Loucy (cell line): Measurements from ENCODE around the gene CLDN5.

ENCODE experiments used
- H2AFZ ChIP-seq: fragments of 200-600 bp; sonication (generic); 2 replicates; pipeline ENCODE4 v1.6.0; 2016; ENCODE audit warnings: antibody characterized with exemption, mild to moderate bottlenecking, low read length, moderate library complexity
- H3F3A ChIP-seq: fragments of 200-600 bp; 2 replicates; pipeline ENCODE4 v1.6.0; 2016; ENCODE audit warnings: antibody characterized with exemption, low read depth, mild to moderate bottlenecking
- H3K27me3 ChIP-seq: fragments of 200-600 bp; sonication (generic); 2 replicates; pipeline ENCODE4 v1.6.1; 2014; ENCODE audit warnings: low read length, mild to moderate bottlenecking; ENCODE audit not compliant: insufficient read depth, poor library complexity, severe bottlenecking
- H3K36me3 ChIP-seq: fragments of 200-600 bp; sonication (generic); 2 replicates; pipeline ENCODE4 v1.6.1; 2016; ENCODE audit warnings: low read length; ENCODE audit not compliant: insufficient read depth
- H3K4me1 ChIP-seq: fragments of 200-600 bp; sonication (generic); 2 replicates; pipeline ENCODE4 v1.5.1; 2014; ENCODE audit warnings: low read length, mild to moderate bottlenecking; ENCODE audit not compliant: insufficient read depth, poor library complexity, severe bottlenecking
- H3K4me2 ChIP-seq: fragments of 200-600 bp; sonication (generic); 2 replicates; pipeline ENCODE4 v1.6.0; 2014; ENCODE audit warnings: antibody characterized with exemption, low read length, low read depth, mild to moderate bottlenecking; ENCODE audit not compliant: poor library complexity, severe bottlenecking
- H3K4me3 ChIP-seq: fragments of 200-600 bp; sonication (generic); 2 replicates; pipeline ENCODE4 v1.5.1; 2014; ENCODE audit warnings: low read length, mild to moderate bottlenecking, mixed read lengths; ENCODE audit not compliant: poor library complexity, severe bottlenecking
- H3K79me2 ChIP-seq: fragments of 200-600 bp; sonication (generic); 2 replicates; pipeline ENCODE4 v1.6.1; 2014; ENCODE audit warnings: low read length; ENCODE audit not compliant: insufficient read depth
- H3K9ac ChIP-seq: fragments of 200-600 bp; sonication (generic); 2 replicates; pipeline ENCODE4 v1.6.0; 2014; ENCODE audit warnings: mild to moderate bottlenecking, low read depth, low read length, moderate library complexity; ENCODE audit not compliant: poor library complexity, severe bottlenecking
- H3K9me2 ChIP-seq: fragments of 200-600 bp; sonication (generic); replicated peaks from 2 replicates; pipeline ENCODE4 v1.6.1; 2016; ENCODE audit warnings: low read depth, low read length, mixed read lengths
- H3K9me3 ChIP-seq: fragments of 200-600 bp; sonication (generic); 2 replicates; pipeline ENCODE4 v1.6.1; 2014; ENCODE audit warnings: mild to moderate bottlenecking, antibody characterized with exemption, low read length, low read depth; ENCODE audit not compliant: insufficient read depth
- H4K20me1 ChIP-seq: fragments of 200-600 bp; sonication (generic); 2 replicates; pipeline ENCODE4 v1.6.0; 2014; ENCODE audit warnings: antibody characterized with exemption, low read length, mild to moderate bottlenecking; ENCODE audit not compliant: insufficient read depth, poor library complexity, severe bottlenecking
- EZH2phosphoT487 ChIP-seq: fragments of 200-600 bp; IDR thresholded peaks from 2 replicates; pipeline ENCODE4 v1.6.1; 2018; ENCODE audit warnings: antibody characterized with exemption, mild to moderate bottlenecking, moderate library complexity, borderline replicate concordance
- TF ChIP-seq, protein P1 (sequence below): fragments of 200-600 bp; sonication (generic); conservative IDR thresholded peaks from 2 replicates; pipeline ENCODE4 v1.5.1; 2014; ENCODE audit warnings: mild to moderate bottlenecking, antibody characterized with exemption, low read length

The CLDN5 gene

DNA sequence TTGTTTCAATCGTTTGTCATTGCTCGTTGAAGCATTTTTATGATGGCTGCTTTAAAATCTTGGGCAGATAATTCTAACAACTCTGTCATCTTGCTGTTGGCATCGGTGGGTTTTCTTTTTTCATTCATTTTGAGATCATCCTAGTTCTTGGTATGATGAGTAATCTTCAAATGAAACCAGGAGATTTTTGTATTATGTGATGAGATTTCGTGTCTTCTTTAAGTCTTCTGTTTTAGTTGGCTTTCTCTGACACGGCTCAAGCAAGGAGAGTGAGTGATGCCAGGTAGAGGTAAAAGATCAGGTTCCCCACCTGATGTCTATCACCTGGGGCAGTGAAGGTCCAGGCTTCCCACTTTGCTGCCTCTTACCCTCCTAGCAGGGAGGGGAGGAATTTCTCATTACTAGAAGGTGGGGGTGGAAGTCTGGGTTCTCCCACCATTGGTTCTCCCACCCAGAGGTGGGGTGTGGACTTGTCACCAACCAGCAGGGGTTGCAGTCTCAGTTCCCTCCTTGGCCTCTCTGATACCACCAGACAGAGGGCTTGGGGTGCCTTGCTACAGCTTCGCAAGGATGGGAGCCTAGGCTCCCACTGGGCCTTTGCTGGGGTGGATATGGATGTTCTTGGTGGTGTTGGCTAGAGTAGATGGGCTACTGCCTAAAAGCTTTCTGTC is 31.6 kb downstream of the CLDN5 start:
- H3K4me2 ChIP-seq: no peak overlapping the region
- no peaks in the 10 kb centered on the region for H3F3A ChIP-seq
- no peaks in the 10 kb centered on the region for H3K4me1 ChIP-seq
- peaks cover 22% of the 10 kb centered on the region; the same call in 1 of the 2 replicates for H3K79me2 ChIP-seq
- peaks cover 54% of the 10 kb centered on the region; the same call in 1 of the 2 replicates for H3K36me3 ChIP-seq
- H2AFZ ChIP-seq: no peak overlapping the region
- H3K9ac ChIP-seq: no peak overlapping the region
- H4K20me1 ChIP-seq: no peaks in the 10 kb centered on the region
- H3K9me3 ChIP-seq: no peaks in the 10 kb centered on the region
- H3K9me2 ChIP-seq: no peaks in the 10 kb centered on the region
- no peak for TF ChIP-seq EZH2phosphoT487
- TF ChIP-seq, protein P1, sequence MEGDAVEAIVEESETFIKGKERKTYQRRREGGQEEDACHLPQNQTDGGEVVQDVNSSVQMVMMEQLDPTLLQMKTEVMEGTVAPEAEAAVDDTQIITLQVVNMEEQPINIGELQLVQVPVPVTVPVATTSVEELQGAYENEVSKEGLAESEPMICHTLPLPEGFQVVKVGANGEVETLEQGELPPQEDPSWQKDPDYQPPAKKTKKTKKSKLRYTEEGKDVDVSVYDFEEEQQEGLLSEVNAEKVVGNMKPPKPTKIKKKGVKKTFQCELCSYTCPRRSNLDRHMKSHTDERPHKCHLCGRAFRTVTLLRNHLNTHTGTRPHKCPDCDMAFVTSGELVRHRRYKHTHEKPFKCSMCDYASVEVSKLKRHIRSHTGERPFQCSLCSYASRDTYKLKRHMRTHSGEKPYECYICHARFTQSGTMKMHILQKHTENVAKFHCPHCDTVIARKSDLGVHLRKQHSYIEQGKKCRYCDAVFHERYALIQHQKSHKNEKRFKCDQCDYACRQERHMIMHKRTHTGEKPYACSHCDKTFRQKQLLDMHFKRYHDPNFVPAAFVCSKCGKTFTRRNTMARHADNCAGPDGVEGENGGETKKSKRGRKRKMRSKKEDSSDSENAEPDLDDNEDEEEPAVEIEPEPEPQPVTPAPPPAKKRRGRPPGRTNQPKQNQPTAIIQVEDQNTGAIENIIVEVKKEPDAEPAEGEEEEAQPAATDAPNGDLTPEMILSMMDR: no peak
- no peaks in the 10 kb centered on the region for H3K27me3 ChIP-seq
- H3K4me3 ChIP-seq: no peak overlapping the region

DNA sequence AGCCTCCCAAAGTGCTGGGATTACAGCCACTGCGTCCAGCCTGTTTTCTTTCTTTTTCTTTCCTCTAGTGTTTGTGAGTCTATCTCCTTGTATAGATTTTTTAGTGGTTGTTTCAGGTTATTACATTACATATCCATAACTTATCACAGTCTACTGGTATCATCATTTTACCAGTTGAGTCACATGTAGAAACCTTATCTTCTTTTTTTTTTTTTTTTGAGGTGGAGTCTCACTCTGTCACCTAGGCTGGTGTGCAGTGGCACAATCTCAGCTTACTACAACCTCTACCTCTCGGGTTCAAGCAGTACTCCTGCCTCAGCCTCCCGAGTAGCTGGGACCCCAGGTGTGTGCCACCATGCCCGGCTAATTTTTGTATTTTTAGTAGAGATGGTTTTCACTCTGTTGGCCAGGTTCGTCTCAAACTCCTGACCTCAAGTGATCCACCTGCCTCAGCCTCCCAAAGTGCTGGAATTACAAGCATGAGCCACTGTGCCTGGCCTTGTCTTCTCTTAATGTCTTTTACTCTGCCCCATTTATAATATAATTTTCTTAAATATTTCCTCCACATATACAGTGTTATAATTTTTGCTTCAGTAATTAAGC is 33.5 kb downstream of the CLDN5 start:
- Histone ChIP-seq H3K36me3 (peaks cover 42% of the 10 kb centered on the region; the same call in 1 of the 2 replicates), H4K20me1 (peaks cover 6% of the 10 kb centered on the region)
- TF ChIP-seq, protein P1: no peak
- no peak for TF ChIP-seq EZH2phosphoT487

DNA sequence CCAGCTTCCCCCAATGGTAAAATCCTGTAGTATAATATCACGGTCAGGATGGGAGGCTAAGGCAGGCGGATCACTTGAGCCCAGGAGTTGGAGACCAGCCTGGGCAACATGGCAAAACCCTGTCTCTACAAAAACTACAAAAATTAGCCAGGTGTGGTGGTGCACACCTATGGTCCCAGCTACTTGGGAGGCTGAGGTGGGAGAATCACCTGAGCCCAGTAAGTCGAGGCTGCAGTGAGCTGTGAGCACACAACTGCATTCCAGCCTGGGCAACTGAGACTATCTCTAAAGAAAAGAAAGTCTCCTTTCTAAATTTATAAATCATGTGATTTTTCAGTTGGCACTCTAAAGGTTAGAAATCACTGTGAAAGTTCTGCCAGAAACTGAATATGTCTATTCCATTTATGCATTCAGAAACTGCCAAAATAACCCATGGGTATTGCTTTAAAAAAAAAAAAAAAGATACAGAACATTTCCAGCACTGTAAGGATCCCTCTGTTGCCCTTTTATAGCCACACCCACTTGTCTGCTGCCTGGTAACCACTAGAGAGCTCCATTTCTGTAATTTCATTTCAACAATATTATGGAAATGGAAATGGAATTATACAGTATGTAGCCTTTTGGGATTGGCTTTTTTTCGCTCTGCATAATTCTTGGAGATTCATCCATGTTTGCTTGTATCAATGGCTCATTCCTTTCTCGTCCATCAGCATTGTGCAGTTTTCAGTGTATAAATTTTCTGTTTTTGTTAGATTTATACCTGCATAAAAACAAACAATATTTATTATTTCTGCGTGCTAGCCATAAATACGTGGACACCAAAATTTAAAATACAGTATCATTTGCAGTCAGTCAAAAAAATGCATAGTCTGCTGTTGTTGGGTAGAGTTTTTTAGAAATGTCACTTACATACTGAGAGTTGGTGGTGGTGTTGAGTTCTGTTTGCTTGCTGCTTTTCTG is 35.0 kb downstream of the CLDN5 start:
- TF ChIP-seq EZH2phosphoT487: no peak
- TF ChIP-seq, protein P1: peak; percentile 55
- no peak overlapping the region for H2AFZ ChIP-seq
- no peak overlapping the region for H3K9ac ChIP-seq
- H3F3A ChIP-seq: no peaks in the 10 kb centered on the region
- peak overlapping the region; percentile 15 for H3K4me2 ChIP-seq
- H4K20me1 ChIP-seq: peaks cover 8% of the 10 kb centered on the region
- no peaks in the 10 kb centered on the region for H3K27me3 ChIP-seq
- H3K4me3 ChIP-seq: no peak overlapping the region
- H3K9me3 ChIP-seq: no peaks in the 10 kb centered on the region
- H3K9me2 ChIP-seq: no peaks in the 10 kb centered on the region
- H3K36me3 ChIP-seq: peaks cover 43% of the 10 kb centered on the region
- H3K79me2 ChIP-seq: peaks cover 42% of the 10 kb centered on the region; the same call in 1 of the 2 replicates
- no peaks in the 10 kb centered on the region for H3K4me1 ChIP-seq

More for the DNA sequence above, 33.5 kb downstream of the CLDN5 start:
- H2AFZ ChIP-seq: no peak overlapping the region
- H3K9ac ChIP-seq: no peak overlapping the region
- H3K9me3 ChIP-seq: no peaks in the 10 kb centered on the region
- peaks cover 27% of the 10 kb centered on the region; the same call in 1 of the 2 replicates for H3K79me2 ChIP-seq
- H3K27me3 ChIP-seq: no peaks in the 10 kb centered on the region
- H3F3A ChIP-seq: no peaks in the 10 kb centered on the region
- H3K4me3 ChIP-seq: no peak overlapping the region
- H3K4me1 ChIP-seq: no peaks in the 10 kb centered on the region
- no peaks in the 10 kb centered on the region for H3K9me2 ChIP-seq
- no peak overlapping the region for H3K4me2 ChIP-seq
